Activated gamma-delta T cell treated with anti-CD3 and anti-CD28 coated beads, Interleukin-2, amount 50 U/mL, for 16 hours (primary cell): ENCODE data around the gene ZNRF2.

ENCODE experiments used
- DNase-seq: peaks from one replicate; pipeline ENCODE4 v3.0.0-alpha.2; 2020; ENCODE audit warnings: low read depth

The ZNRF2 gene

GRCh38 chr7:30412782-30413504 is 128.5 kb downstream of the ZNRF2 start:
- DNase-seq, result no peak

DNA sequence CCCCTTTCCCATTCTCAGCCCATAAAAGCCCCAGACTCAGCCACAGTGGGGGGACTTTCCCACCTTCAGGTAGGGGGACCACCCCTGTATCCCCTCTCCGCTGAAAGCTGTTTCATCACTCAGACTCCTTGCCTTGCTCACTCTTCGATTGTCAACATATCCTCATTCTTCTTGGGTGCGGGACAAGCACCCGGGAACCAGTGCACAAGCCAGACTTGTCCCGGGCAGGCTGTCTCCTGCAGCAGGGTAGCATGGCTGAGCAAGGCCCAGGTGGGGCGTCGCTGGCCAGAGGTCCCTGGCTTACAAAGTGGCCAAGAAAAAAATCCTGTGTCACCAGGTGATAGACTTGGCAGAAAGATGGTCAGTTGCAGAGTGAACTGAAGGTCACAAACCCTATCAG is 129.5 kb downstream of the ZNRF2 start:
- DNase-seq, result no peak
